Measurements from ENCODE around the gene GABBR2.

GRCh38 chr9:98306384-98307145 is 402.2 kb downstream of the GABBR2 start:
- TF ChIP-seq CTCF (IDR thresholded peaks at IDR 0.05) (no peak), POLR2A (IDR thresholded peaks at IDR 0.05) (no peak)
